ENCODE data around the gene TP53.

DNA sequence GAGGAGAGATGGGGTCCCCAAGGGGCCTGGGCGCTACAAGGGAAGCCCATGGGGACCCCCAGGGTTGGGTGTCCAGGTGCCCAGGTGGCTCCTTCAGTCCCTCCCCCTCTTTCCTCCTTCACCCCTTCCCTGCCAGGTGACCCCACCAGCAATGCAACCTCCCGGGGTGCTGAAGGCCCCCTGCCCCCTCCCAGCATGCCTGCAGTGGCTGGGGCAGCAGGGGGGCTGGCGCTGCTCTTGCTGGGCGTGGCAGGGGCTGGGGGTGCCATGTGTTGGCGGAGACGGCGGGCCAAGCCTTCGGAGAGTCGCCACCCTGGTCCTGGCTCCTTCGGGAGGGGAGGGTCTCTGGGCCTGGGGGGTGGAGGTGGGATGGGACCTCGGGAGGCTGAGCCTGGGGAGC, 21.7 kb upstream of the TP53 start:
- TF ChIP-seq CTCF (conservative IDR thresholded peaks at IDR 0.05 in 1 of 2, IDR thresholded peaks at IDR 0.05 in 1 of 2; ENCODE audit: low read depth in 1 of 2, low read length in 2 of 2), result no peak
- no peak for TF ChIP-seq EZH2 (IDR thresholded peaks at IDR 0.05; ENCODE audit: low read length, missing control alignments)
